ENCODE measurements around the gene ITGBL1. TPM values are rescaled to one million over a fixed set of nuclear protein-coding genes. Genes with fewer than 3 reads are reported as not detected.

ITGBL1 gene
- polyA plus RNA-seq, 3 donors = 0.36 to 1.3 (median 0.64) TPM

- DNase-seq (ENCODE audit: extremely low read depth in 1 of 11, low read depth in 9 of 11, low spot score in 4 of 11) = no peak
Observed at GRCh38 chr13:101711307-101712025, 259.0 kb downstream of the ITGBL1 start.

GRCh38 chr13:101712026-101712348 lies 259.5 kb downstream of the ITGBL1 start:
- no peak for DNase-seq (ENCODE audit: extremely low read depth in 1 of 11, low read depth in 9 of 11, low spot score in 4 of 11)

GRCh38 chr13:101714195-101714594 lies 261.7 kb downstream of the ITGBL1 start:
- no peak for DNase-seq (ENCODE audit: extremely low read depth in 1 of 11, low read depth in 9 of 11, low spot score in 4 of 11)

GRCh38 chr13:101717353-101717752 lies 264.9 kb downstream of the ITGBL1 start:
- no peak for DNase-seq (ENCODE audit: extremely low read depth in 1 of 11, low read depth in 9 of 11, low spot score in 4 of 11)

- DNase-seq (ENCODE audit: extremely low read depth in 1 of 11, low read depth in 9 of 11, low spot score in 4 of 11) = no peak
Observed at GRCh38 chr13:101718496-101718895, 266.0 kb downstream of the ITGBL1 start.

GRCh38 chr13:101726681-101727080 lies 274.2 kb downstream of the ITGBL1 start:
- no peak for DNase-seq (ENCODE audit: extremely low read depth in 1 of 11, low read depth in 9 of 11, low spot score in 4 of 11)

- no peak for DNase-seq (ENCODE audit: extremely low read depth in 1 of 11, low read depth in 9 of 11, low spot score in 4 of 11)
Observed at GRCh38 chr13:101727118-101727517, 274.6 kb downstream of the ITGBL1 start.

- no peak for DNase-seq (ENCODE audit: extremely low read depth in 1 of 11, low read depth in 9 of 11, low spot score in 4 of 11)
Observed at GRCh38 chr13:101728021-101728420, 275.5 kb downstream of the ITGBL1 start.

GRCh38 chr13:101728615-101729014 lies 276.1 kb downstream of the ITGBL1 start:
- DNase-seq (ENCODE audit: extremely low read depth in 1 of 11, low read depth in 9 of 11, low spot score in 4 of 11) = no peak

- no peak for DNase-seq (ENCODE audit: extremely low read depth in 1 of 11, low read depth in 9 of 11, low spot score in 4 of 11)
Observed at GRCh38 chr13:101730420-101731000, 278.0 kb downstream of the ITGBL1 start.

- no peak for DNase-seq (ENCODE audit: extremely low read depth in 1 of 11, low read depth in 9 of 11, low spot score in 4 of 11)
Observed at GRCh38 chr13:101736566-101736965, 284.1 kb downstream of the ITGBL1 start.

GRCh38 chr13:101738336-101738735 lies 285.9 kb downstream of the ITGBL1 start:
- no peak for DNase-seq (ENCODE audit: extremely low read depth in 1 of 11, low read depth in 9 of 11, low spot score in 4 of 11)

GRCh38 chr13:101739382-101740178 lies 287.1 kb downstream of the ITGBL1 start:
- no peak for DNase-seq (ENCODE audit: extremely low read depth in 1 of 11, low read depth in 9 of 11, low spot score in 4 of 11)

- no peak for DNase-seq (ENCODE audit: extremely low read depth in 1 of 11, low read depth in 9 of 11, low spot score in 4 of 11)
Observed at GRCh38 chr13:101746513-101746912, 294.0 kb downstream of the ITGBL1 start.

- no peak for DNase-seq (ENCODE audit: extremely low read depth in 1 of 11, low read depth in 9 of 11, low spot score in 4 of 11)
Observed at GRCh38 chr13:101747039-101747438, 294.6 kb downstream of the ITGBL1 start.

GRCh38 chr13:101749584-101749983 lies 297.1 kb downstream of the ITGBL1 start:
- no peak for DNase-seq (ENCODE audit: extremely low read depth in 1 of 11, low read depth in 9 of 11, low spot score in 4 of 11)

- DNase-seq (ENCODE audit: extremely low read depth in 1 of 11, low read depth in 9 of 11, low spot score in 4 of 11) = peak; percentile 20 to 71 (median 43)
Observed at GRCh38 chr13:101751488-101751887, 299.0 kb downstream of the ITGBL1 start.

GRCh38 chr13:101752432-101752831 lies 300.0 kb downstream of the ITGBL1 start:
- no peak for DNase-seq (ENCODE audit: extremely low read depth in 1 of 11, low read depth in 9 of 11, low spot score in 4 of 11)

- DNase-seq (ENCODE audit: extremely low read depth in 1 of 11, low read depth in 9 of 11, low spot score in 4 of 11) = no peak
Observed at GRCh38 chr13:101755228-101755887, 302.9 kb downstream of the ITGBL1 start.

Measured in renal cortex interstitium (tissue), 11 donors.